ENCODE measurements around the gene KLHL24. TPM values are rescaled to one million over a fixed set of nuclear protein-coding genes. Genes with fewer than 3 reads are reported as not detected.

KLHL24 gene
- total and polyA plus RNA-seq, 2 of the 13 experiments (the other 11 are each of a cell fraction or from before 2014, with no cell fraction given), result 6.9 to 15.7 TPM

DNA sequence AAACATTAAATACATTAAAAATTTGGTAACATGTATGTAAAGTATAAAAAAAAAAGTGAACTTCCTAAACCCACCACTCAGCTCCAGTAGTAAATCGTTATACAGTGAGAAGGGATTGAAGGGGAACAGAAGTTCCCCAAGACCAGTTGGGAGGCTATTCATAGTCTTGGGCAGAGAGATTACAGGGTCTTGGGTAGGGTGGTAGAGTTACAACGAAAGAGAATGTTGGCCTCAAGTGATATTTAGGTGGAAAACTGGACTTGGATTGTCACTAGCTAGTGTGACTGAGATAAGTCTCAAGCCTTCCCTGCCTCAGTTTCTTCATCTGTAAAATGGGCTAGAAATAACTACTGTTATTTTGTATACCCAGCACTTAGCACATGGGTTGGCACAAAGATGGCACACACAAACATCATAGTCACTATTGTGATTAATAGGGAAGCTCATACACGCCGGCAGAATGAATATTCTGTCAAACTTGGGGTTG, 61.7 kb downstream of the KLHL24 start (continued):
- TF ChIP-seq ESRRA (CRISPR knock-in tag; IDR thresholded peaks at IDR 0.05; ENCODE audit: low read depth) (no peak), ZNF607 (CRISPR knock-in tag; IDR thresholded peaks at IDR 0.05; ENCODE audit: borderline replicate concordance) (0 out of 2 replicates have a peak, but pooled peaks have one; percentile 5), MXD4 (CRISPR knock-in tag; IDR thresholded peaks at IDR 0.05) (0 out of 2 replicates have a peak, but pooled peaks have one; percentile 0)
- TF ChIP-seq, protein P1, sequence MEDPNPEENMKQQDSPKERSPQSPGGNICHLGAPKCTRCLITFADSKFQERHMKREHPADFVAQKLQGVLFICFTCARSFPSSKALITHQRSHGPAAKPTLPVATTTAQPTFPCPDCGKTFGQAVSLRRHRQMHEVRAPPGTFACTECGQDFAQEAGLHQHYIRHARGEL (CRISPR knock-in tag; IDR thresholded peaks at IDR 0.05), result no peak
- TF ChIP-seq, protein P2, sequence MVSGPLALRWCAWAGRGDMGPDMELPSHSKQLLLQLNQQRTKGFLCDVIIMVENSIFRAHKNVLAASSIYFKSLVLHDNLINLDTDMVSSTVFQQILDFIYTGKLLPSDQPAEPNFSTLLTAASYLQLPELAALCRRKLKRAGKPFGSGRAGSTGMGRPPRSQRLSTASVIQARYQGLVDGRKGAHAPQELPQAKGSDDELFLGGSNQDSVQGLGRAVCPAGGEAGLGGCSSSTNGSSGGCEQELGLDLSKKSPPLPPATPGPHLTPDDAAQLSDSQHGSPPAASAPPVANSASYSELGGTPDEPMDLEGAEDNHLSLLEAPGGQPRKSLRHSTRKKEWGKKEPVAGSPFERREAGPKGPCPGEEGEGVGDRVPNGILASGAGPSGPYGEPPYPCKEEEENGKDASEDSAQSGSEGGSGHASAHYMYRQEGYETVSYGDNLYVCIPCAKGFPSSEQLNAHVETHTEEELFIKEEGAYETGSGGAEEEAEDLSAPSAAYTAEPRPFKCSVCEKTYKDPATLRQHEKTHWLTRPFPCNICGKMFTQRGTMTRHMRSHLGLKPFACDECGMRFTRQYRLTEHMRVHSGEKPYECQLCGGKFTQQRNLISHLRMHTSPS (CRISPR knock-in tag; IDR thresholded peaks at IDR 0.05; ENCODE audit: low read depth), result peak; percentile 69; the same call in 1 of the 2 replicates

DNA sequence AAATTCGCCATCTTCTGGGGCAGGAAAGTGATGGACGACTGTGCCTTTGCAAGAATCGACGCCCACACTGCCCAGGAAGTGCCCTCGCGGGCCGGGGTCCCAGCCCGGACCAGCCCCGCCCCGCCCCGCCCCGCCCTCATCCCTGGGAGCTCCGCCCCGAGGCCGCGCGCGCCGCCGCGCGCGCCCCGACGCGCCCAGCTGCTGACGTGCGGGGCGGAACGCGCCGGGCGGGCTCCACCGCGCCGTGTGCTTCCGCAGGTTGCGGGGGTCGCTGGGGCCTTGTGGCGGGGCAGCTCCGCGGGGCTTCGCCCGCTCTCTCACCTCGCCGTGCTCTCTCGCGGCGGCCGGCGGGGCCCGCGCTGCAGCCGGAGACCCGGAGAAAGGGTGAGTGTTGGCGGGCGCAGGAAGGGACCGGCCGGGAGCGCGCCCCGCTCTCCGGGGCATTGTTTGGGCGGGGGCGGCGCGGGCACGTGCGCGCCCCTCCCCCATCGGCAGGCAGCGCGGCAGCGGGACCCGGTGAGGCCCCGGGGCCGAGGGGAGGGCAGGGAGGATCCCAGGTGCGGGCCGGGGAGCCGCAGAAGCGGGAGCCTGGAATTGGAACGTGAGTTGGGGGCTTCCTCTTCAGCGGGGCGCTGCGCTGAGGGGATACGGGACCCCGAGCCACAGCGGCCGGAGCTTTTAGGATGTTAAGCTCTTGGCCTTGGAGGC, 62.3 kb downstream of the KLHL24 start, which contains the start of gene YEATS2:
YEATS2 (plus strand) TSS at position 188 of the 708 bp plus-strand sequence. CDS start 17,366 bp downstream, outside the sequence.
- Histone ChIP-seq H3K4me2 (ENCODE audit: low read depth, low read length) (peak within 1 kb of the TSS; percentile 85), H3K9ac (ENCODE audit: insufficient read depth, low read depth, low read length) (peak within 1 kb of the TSS; percentile 86), H3K27ac (ENCODE audit: extremely low read length, insufficient read depth, low read length) (peak within 1 kb of the TSS; percentile 72), H3K36me3 (replicated peaks in 1 of 2; ENCODE audit: control insufficient read depth in 1 of 2, insufficient read depth in 2 of 2, low read length in 2 of 2) (peaks cover 2 to 5% of the 10 kb centered on the region in 2 experiments; a peak in 1 of 5 replicates), H4K20me1 (ENCODE audit: insufficient read depth, low read length) (peaks cover 11% of the 10 kb centered on the region), H3K79me2 (ENCODE audit: insufficient read depth, low read length) (peaks cover 49% of the 10 kb centered on the region), H3K27me3 (ENCODE audit: control insufficient read depth in 1 of 2, insufficient read depth in 2 of 2, low read length in 2 of 2) (no peaks in the 10 kb centered on the region; a peak in 1 of 5 replicates), H3K4me3 (replicated peaks in 1 of 3; ENCODE audit: insufficient read depth in 1 of 3, low read depth in 2 of 3, low read length in 3 of 3) (peak within 1 kb of the TSS; percentile 89 to 93 (median 90)), H2AFZ (ENCODE audit: low read length) (peak within 1 kb of the TSS; percentile 65), H3K9me3 (ENCODE audit: low read length) (no peaks in the 10 kb centered on the region), H3K4me1 (ENCODE audit: insufficient read depth, low read length) (peaks cover 58% of the 10 kb centered on the region)
- DNase-seq (ENCODE audit: low spot score), result peak; percentile 31
- BruUV-seq (replicated peaks), result no TSS peak
- 0% methylated on average over 1 of the region's 89 CpGs for WGBS (ENCODE audit: low lambda C conversion rate)
- intact Hi-C loops (cut with micrococcal nuclease; ENCODE audit: unreplicated experiment) (loop anchor here (5.0 kb wide), 1 partner anchor 60 kb away; the partner anchor contains the start of gene KLHL24), in situ Hi-C loops (cut with HindIII; ENCODE audit: extremely low pct_ligation_motif_present, low pct_unique_long_range_greater_than_20kb) (no loop called here)
- ChIA-PET POLR2A (interaction anchor here (0.6 to 1.9 kb wide), 5 partner anchors 8 to 250 kb away, joined by 3 to 13 read pairs (median 4); partner anchors contain the start of gene KLHL24), CTCF (ENCODE audit: low intra/inter-chr PET ratio, low total read pairs) (no interaction called here)
- no peak for FAIRE-seq
- peak; percentile 83 for ATAC-seq
- TF ChIP-seq ZBTB21 (CRISPR knock-in tag; IDR thresholded peaks at IDR 0.05) (no peak), TGIF2 (CRISPR knock-in tag; IDR thresholded peaks at IDR 0.05) (peak; percentile 46; the same call in 1 of the 2 replicates), RFXAP (CRISPR knock-in tag; IDR thresholded peaks at IDR 0.05; ENCODE audit: borderline replicate concordance) (no peak), HNF4G (IDR thresholded peaks at IDR 0.05; ENCODE audit: borderline replicate concordance, low read depth, low read length) (no peak), HNF4G (CRISPR knock-in tag; IDR thresholded peaks at IDR 0.05; ENCODE audit: borderline replicate concordance, low read depth) (no peak), GATA4 (IDR thresholded peaks at IDR 0.05; ENCODE audit: borderline replicate concordance, low read depth) (peak; percentile 32; the same call in 1 of the 2 replicates), TARDBP (CRISPR knock-in tag; IDR thresholded peaks at IDR 0.05) (peak; percentile 35; the same call in 1 of the 2 replicates), ZC3H13 (CRISPR knock-in tag; IDR thresholded peaks at IDR 0.05) (no peak), SUZ12 (IDR thresholded peaks at IDR 0.05; ENCODE audit: low read depth, low read length) (no peak), MED8 (CRISPR knock-in tag; IDR thresholded peaks at IDR 0.05; ENCODE audit: insufficient replicate concordance) (peak; percentile 26), CREM (IDR thresholded peaks at IDR 0.05) (no peak), CREM (CRISPR knock-in tag; IDR thresholded peaks at IDR 0.05) (no peak), ZNF354B (CRISPR knock-in tag; IDR thresholded peaks at IDR 0.05) (no peak), ZNF460 (CRISPR knock-in tag; IDR thresholded peaks at IDR 0.05; ENCODE audit: borderline replicate concordance) (no peak), ZNF615 (CRISPR knock-in tag; IDR thresholded peaks at IDR 0.05; ENCODE audit: borderline replicate concordance) (no peak)
- TF ChIP-seq, protein P3, sequence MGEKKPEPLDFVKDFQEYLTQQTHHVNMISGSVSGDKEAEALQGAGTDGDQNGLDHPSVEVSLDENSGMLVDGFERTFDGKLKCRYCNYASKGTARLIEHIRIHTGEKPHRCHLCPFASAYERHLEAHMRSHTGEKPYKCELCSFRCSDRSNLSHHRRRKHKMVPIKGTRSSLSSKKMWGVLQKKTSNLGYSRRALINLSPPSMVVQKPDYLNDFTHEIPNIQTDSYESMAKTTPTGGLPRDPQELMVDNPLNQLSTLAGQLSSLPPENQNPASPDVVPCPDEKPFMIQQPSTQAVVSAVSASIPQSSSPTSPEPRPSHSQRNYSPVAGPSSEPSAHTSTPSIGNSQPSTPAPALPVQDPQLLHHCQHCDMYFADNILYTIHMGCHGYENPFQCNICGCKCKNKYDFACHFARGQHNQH (CRISPR knock-in tag; IDR thresholded peaks at IDR 0.05), result no peak

All from HepG2 (cell line).